ENCODE measurements around the gene FHOD3.
"Not testable (repeated sequence)": the region's sequence is repeated elsewhere in the genome, so short reads cannot be mapped to it uniquely, and the experiment has no call there.

Gene FHOD3

DNA sequence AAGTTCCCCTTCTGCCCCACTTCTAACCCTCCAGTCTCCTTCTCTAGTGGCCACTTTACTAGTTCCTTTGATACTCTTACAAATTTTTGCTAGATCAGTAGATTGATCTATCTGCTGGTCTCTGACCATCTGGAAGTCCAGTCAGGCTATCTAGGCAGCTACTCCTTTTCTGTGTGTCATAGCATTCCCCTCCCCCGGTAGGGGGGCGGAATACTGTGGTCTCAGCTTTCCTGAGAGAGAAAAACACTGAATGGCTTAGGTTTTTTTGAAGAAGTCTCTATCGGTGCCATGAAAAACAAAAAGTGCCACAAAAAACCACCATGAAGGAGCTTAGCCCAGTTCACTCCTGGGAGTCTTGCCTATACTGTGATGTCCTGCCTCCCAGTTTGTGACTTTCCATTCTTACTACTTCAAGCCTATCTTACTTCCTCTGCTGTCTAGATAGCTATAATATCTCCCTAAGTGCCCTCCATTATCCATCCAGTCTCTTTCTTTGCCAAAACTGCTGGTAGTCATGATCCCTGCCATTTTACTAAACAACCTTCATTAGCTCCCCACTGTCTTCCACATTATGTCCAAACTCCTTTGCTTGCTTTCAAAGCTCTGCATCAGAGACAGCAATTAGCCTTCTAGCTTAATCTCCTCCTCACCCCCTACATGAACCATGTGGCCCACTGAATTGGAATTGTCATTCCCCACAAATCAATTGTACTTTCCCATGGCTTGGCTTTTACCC, 501.4 kb downstream of the FHOD3 start:
- Histone ChIP-seq H3K9me3 (ENCODE audit: control insufficient read depth, insufficient read depth, low read length) (no peaks in the 10 kb centered on the region), H3K9ac (ENCODE audit: low read depth, low read length) (no peak overlapping the region), H3K4me1 (ENCODE audit: insufficient read depth, low read length) (no peaks in the 10 kb centered on the region), H3K36me3 (ENCODE audit: insufficient read depth, low read length) (peaks cover 20% of the 10 kb centered on the region; the same call in 1 of the 2 replicates)

DNA sequence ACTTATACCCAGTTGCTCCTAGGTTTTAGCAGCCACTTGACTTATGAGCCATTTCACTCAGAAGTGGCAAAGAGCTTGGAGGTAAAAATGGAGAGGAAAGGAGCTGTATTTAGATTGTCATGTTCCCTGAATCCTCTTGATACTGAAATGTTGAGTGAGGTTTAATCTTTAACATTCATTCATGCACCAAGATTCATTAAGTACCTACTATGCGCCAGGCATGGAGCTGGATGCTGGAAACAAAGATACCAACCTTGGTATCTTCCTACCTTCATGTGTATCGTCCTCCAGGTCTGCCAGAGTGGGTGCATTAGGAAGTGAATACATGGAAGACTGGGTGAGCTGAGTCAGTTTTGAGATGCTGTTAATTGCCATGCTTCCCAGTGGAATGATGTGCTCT, 507.6 kb downstream of the FHOD3 start:
- no peaks in the 10 kb centered on the region for H3K4me1 ChIP-seq (ENCODE audit: insufficient read depth, low read length)
- no peak overlapping the region for H3K9ac ChIP-seq (ENCODE audit: low read depth, low read length)
- H3K36me3 ChIP-seq (ENCODE audit: insufficient read depth, low read length): peaks cover 24% of the 10 kb centered on the region; the same call in 1 of the 2 replicates
- no peaks in the 10 kb centered on the region for H3K9me3 ChIP-seq (ENCODE audit: control insufficient read depth, insufficient read depth, low read length)

DNA sequence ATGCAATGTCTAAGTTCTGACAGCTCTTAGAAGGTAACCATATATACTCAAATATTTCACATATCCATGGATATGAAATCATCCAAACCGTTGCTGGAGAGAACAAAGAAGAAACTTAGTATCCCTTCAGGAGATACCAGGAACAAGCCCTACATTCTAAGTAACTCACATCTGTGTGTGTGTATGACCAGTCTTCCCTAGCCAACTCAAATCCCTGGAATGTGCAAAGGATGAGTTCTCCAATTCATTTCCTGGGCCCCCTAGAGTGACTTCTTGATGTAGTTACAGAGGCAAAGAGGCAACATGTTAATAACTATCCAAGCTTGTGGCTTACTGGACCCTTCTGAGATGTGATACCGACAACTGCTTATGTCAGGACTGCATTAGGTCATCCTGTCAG, 511.2 kb downstream of the FHOD3 start:
- H3K36me3 ChIP-seq (ENCODE audit: insufficient read depth, low read length): peaks cover 18% of the 10 kb centered on the region
- H3K9me3 ChIP-seq (ENCODE audit: control insufficient read depth, insufficient read depth, low read length): no peaks in the 10 kb centered on the region
- H3K4me1 ChIP-seq (ENCODE audit: insufficient read depth, low read length): no peaks in the 10 kb centered on the region
- H3K9ac ChIP-seq (ENCODE audit: low read depth, low read length): no peak overlapping the region

DNA sequence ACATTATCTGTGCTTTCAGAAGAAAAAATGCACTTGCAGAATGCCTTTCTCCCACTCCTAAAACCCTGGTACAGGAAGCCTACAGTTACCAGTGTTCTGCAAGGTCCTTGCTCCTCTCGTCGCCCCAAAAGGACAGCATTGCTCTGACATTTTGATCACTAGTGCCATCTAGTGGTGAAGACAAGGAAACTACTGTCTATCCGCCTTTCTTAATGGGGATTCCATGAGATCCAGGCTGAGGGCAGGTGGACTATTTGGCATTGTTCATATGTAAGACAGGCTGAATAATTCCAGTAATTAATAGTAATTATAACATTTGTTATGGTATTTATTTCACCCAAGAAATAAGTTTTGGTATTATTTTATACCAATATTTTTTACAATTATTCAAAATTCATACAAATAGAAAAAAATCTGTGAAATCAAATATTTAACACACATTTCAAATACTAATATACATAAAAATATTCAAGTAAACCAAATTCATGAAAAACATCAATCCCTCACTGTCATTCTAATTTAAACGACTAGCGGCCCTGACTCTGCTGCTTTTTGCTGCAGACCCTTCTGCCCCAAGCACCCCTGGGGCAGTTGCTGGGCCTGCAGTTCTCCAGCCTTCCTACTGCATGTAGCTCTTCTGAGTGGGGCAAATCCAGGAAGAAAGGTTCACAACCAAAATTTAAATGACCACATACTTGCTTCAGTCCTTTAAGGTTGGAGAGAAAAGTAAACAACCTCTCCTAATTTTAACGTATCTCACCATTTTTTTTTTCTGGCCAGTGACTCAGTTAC, 512.3 kb downstream of the FHOD3 start:
- peaks cover 7% of the 10 kb centered on the region for H3K36me3 ChIP-seq (ENCODE audit: insufficient read depth, low read length)
- H3K9ac ChIP-seq (ENCODE audit: low read depth, low read length): no peak overlapping the region
- H3K4me1 ChIP-seq (ENCODE audit: insufficient read depth, low read length): no peaks in the 10 kb centered on the region
- H3K9me3 ChIP-seq (ENCODE audit: control insufficient read depth, insufficient read depth, low read length): no peaks in the 10 kb centered on the region

DNA sequence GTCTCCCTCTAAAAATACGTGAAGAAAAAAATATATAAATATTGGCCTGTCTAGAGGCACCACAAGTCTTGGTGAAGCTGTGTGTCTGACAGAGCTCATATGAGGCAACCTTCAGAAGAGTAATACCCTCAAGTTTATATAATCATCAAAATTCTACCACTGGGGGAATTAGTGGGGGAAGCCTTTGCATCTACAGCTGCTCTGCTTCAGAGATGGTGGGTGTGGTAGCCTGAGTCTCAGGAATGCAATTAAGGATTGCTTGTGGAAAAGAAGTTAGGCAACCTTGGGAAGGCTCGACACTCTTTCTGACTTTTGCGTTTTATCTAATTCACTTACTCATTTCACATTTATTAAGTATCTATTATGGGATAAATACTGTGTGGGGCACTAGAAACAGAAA, 513.9 kb downstream of the FHOD3 start:
- H3K9ac ChIP-seq (ENCODE audit: low read depth, low read length): no peak overlapping the region
- H3K36me3 ChIP-seq (ENCODE audit: insufficient read depth, low read length): peaks cover 4% of the 10 kb centered on the region
- no peaks in the 10 kb centered on the region for H3K9me3 ChIP-seq (ENCODE audit: control insufficient read depth, insufficient read depth, low read length)
- H3K4me1 ChIP-seq (ENCODE audit: insufficient read depth, low read length): no peaks in the 10 kb centered on the region

DNA sequence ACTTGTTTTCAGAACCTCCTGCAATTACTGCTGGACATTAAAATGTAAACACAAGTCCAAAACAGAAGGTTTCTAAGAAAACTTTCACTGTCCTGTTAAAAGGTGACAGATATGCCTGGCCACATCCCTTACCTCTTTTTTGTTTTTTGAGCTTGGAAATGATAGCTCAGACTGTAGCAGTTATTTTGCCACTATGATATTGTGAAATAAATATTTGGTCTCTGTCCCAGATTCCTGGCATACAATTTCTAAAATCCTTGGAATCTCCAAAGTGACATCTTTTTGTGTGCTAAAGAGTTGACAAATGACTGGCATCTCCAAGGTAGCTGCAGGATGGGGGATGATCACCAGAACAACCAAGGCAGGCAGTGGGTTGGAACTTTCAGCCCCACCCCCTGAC, 514.4 kb downstream of the FHOD3 start:
- no peaks in the 10 kb centered on the region for H3K4me1 ChIP-seq (ENCODE audit: insufficient read depth, low read length)
- H3K36me3 ChIP-seq (ENCODE audit: insufficient read depth, low read length): peaks cover 4% of the 10 kb centered on the region
- H3K9me3 ChIP-seq (ENCODE audit: control insufficient read depth, insufficient read depth, low read length): no peaks in the 10 kb centered on the region
- no peak overlapping the region for H3K9ac ChIP-seq (ENCODE audit: low read depth, low read length)

DNA sequence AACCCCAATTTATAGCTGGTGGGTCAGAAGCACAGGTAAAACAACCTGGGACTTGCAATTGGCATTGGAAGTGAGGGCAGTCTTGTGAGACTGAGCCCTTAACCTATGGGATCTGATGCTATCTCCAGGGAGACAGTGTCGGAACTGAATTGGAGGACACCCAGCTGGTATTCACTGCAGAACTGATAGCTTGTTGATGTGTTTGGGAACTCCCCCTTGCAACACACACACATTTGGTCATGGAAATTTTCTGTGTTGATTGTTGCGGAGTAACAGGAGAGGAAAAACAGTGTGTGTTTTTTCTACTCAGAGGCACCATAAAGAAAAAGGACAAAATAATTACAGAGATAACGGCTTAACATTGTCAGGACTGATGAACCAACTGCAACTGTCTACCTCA, 515.2 kb downstream of the FHOD3 start:
- Histone ChIP-seq H3K4me1 (ENCODE audit: insufficient read depth, low read length) (no peaks in the 10 kb centered on the region), H3K9me3 (ENCODE audit: control insufficient read depth, insufficient read depth, low read length) (no peaks in the 10 kb centered on the region), H3K9ac (ENCODE audit: low read depth, low read length) (no peak overlapping the region), H3K36me3 (ENCODE audit: insufficient read depth, low read length) (peaks cover 6% of the 10 kb centered on the region)

DNA sequence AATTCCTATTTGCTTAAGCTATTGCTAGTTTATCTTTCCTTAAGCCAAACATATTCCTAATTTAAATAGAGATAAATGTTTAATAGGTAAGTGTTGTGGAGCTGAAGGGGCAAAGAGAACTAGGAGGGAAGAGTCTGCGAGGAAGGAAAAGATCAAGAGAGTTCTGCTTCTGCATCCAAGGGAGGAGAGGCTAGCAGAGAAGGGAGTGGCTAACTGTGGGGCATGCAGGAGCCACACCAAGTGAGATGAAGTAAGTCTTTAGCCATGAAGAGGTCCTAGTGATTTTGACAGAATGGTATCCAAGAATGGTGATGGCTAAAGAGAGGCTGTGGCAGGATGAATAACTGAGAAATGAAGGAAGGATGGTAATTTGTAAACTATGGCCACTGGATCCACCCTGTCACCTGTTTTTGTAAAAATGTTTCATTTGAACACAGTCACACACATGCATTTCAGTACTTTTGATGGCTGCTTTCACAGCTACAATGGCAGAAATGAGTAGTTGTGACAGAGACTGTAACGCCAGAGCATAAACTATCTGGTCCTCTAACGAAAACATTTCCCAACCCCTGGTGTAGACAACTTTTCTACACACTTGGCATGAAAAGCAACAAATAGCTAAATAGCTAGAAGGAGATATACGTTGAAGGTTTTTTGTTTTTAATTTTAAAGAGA, 515.7 kb downstream of the FHOD3 start:
- Histone ChIP-seq H3K9ac (ENCODE audit: low read depth, low read length) (no peak overlapping the region), H3K4me1 (ENCODE audit: insufficient read depth, low read length) (no peaks in the 10 kb centered on the region), H3K9me3 (ENCODE audit: control insufficient read depth, insufficient read depth, low read length) (no peaks in the 10 kb centered on the region), H3K36me3 (ENCODE audit: insufficient read depth, low read length) (peaks cover 5% of the 10 kb centered on the region)

DNA sequence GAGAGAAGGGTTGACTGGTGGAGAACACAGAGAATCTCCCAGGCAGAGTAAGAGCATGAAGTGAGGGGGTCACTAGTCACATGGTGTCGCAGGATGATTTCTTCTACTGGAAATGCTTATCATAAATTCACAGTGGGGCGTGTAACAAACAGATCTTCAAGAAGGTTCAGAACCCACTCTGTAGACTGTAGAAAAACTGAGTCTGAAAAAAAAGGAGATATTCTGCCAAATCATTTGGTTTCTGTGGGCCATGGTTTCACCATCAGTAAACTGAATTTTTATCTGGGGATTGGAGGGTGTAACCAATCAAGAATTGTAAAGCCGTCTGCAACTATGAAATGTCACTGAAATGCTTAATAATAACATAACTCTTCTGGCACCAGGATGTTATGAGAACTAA, 516.3 kb downstream of the FHOD3 start:
- Histone ChIP-seq H3K9ac (ENCODE audit: low read depth, low read length) (no peak overlapping the region), H3K9me3 (ENCODE audit: control insufficient read depth, insufficient read depth, low read length) (no peaks in the 10 kb centered on the region), H3K36me3 (ENCODE audit: insufficient read depth, low read length) (peaks cover 7% of the 10 kb centered on the region), H3K4me1 (ENCODE audit: insufficient read depth, low read length) (no peaks in the 10 kb centered on the region)

DNA sequence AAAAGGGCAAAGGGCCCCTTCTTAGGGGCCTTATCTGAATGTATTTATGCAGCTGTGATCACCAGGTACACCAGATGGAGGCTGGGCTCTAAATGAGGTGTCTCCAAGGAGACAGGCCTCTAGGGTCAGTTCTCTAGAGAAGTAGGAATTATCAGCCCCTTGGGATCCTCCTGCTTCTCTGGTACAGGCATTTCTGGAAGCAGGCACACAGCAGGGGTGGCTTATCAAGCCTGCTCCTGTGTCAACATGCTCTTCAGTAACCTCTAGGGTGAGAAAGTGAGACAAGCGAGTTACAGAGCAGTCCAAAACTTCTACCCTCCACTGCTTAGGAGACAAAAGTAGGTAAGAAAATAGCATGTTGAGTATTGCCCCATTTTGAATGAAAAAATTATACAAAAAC, 517.5 kb downstream of the FHOD3 start:
- Histone ChIP-seq H3K4me1 (ENCODE audit: insufficient read depth, low read length) (no peaks in the 10 kb centered on the region), H3K36me3 (ENCODE audit: insufficient read depth, low read length) (peaks cover 9% of the 10 kb centered on the region), H3K9me3 (ENCODE audit: control insufficient read depth, insufficient read depth, low read length) (no peaks in the 10 kb centered on the region), H3K9ac (ENCODE audit: low read depth, low read length) (no peak overlapping the region)

DNA sequence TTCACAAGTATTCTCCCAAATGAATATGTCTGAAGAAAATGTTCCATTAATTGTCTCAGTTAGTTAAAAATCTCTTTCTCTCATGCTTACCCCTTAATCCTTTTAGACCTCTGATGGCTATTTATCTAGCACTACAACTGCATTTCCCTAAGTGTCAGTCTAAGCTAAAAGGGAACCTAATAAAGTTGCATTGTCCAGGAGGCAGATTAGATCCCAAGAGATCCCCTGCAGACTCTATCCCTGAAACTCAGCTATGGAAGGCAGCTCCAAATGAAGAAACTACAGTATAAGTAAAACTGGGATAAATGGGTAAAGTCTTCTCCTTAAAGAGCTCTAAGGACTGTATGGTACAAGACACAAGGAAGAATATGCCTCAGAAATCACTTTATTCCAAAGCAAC, 518.6 kb downstream of the FHOD3 start:
- not testable (repeated sequence) for H3K36me3 ChIP-seq (ENCODE audit: insufficient read depth, low read length); H3K9ac ChIP-seq (ENCODE audit: low read depth, low read length); H3K4me1 ChIP-seq (ENCODE audit: insufficient read depth, low read length); H3K9me3 ChIP-seq (ENCODE audit: control insufficient read depth, insufficient read depth, low read length)

DNA sequence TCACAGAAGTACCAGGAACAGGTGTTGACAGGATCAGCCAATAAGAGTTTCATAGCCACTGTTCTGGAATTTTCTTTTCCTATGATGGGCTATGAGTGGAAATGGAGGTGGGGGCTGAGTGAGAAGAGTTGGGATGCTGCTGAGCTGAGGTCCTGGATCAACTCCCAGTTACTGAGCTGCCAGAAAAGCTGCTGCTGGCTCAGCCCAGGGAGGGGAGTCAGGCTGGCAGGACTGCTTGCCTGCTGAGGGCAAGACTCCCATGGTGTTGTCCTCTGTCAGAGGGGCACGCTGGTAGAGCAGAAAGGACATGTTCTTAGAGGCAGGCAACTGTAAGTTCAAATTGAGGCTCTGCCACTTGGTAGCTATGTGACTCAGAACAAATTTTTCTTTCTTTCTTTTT, 519.5 kb downstream of the FHOD3 start:
- peaks cover 9% of the 10 kb centered on the region for H3K36me3 ChIP-seq (ENCODE audit: insufficient read depth, low read length)
- H3K9me3 ChIP-seq (ENCODE audit: control insufficient read depth, insufficient read depth, low read length): no peaks in the 10 kb centered on the region
- H3K9ac ChIP-seq (ENCODE audit: low read depth, low read length): no peak overlapping the region
- H3K4me1 ChIP-seq (ENCODE audit: insufficient read depth, low read length): no peaks in the 10 kb centered on the region

DNA sequence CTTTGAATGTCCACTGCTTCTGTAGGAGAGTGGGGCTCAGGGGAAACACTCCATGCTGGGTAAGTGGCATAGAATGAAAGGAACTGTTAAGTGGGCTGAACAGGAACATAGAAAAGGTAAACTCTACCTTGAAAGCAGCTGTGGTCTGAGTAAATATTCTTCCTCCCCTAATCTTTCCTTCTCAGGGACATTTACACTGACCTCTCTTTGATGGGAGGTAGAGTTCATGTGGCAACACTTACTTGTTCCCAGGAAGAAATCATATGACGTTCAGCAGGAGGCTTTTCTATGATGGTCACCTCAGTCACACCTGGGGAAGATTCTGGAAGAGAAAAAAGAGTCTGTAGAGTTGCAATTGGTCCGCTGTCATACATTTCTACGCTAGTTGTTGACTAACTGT, 521.1 kb downstream of the FHOD3 start:
- Histone ChIP-seq H3K4me1 (ENCODE audit: insufficient read depth, low read length) (no peaks in the 10 kb centered on the region), H3K36me3 (ENCODE audit: insufficient read depth, low read length) (peaks cover 9% of the 10 kb centered on the region), H3K9me3 (ENCODE audit: control insufficient read depth, insufficient read depth, low read length) (no peaks in the 10 kb centered on the region), H3K9ac (ENCODE audit: low read depth, low read length) (no peak overlapping the region)

DNA sequence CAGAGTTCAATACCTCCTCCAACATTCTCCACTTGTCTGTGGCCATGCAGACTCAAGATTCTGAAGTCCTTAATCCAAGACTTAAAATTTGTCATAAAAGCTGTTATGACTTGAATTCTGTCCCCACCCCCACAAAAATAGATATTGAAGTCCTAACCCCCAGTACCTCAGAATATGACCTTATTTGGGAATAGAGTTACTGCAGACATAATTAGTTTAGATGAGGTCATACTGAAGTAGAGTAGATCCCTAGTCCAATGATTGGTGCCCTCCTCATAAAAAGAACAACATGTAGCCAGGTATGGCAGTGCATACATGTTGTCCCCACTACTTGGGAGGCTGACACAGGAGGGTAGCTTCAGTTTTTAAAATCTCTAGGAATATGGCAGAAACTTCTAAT, 522.1 kb downstream of the FHOD3 start:
- Histone ChIP-seq H3K9ac (ENCODE audit: low read depth, low read length) (no peak overlapping the region), H3K9me3 (ENCODE audit: control insufficient read depth, insufficient read depth, low read length) (no peaks in the 10 kb centered on the region), H3K4me1 (ENCODE audit: insufficient read depth, low read length) (no peaks in the 10 kb centered on the region), H3K36me3 (ENCODE audit: insufficient read depth, low read length) (peaks cover 9% of the 10 kb centered on the region)

DNA sequence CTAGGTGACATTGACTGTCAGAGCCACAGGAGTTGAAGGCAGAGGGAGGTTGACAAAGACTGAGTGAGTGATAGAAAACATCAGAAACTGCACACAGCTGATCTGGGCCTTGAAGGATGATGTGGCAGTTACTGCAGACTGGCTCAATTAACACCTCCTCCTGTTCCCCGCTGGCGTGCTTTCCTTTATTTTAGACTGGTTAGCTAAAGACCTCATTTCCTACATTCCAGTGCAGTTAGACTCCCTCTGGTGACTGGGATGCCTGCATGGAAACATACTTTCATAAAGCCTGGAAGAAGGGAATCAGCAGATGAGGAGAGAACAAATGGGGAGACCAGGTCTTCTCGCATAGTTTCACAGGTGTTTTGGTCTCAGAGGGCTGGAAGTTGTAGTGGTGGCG, 524.2 kb downstream of the FHOD3 start:
- Histone ChIP-seq H3K9ac (ENCODE audit: low read depth, low read length) (no peak overlapping the region), H3K9me3 (ENCODE audit: control insufficient read depth, insufficient read depth, low read length) (no peaks in the 10 kb centered on the region), H3K36me3 (ENCODE audit: insufficient read depth, low read length) (peaks cover 9% of the 10 kb centered on the region), H3K4me1 (ENCODE audit: insufficient read depth, low read length) (no peaks in the 10 kb centered on the region)
